Activated CD8-positive, alpha-beta memory T cell treated with anti-CD3 and anti-CD28 coated beads, Interleukin-2, amount 50 U/mL, for 4 hours (primary cell): ENCODE results near the gene OR8G1.
"Not testable (repeated sequence)": the region's sequence is repeated elsewhere in the genome, so short reads cannot be mapped to it uniquely, and the experiment has no call there.

Experiments
- DNase-seq: peaks from one replicate; pipeline ENCODE4 v3.0.0-alpha.2; 2020

Gene OR8G1

GRCh38 chr11:124240621-124241397 is at the start of gene OR8G1:
TSS of gene OR8G1 (plus strand) at chr11:124241095. CDS start at chr11:124249676, 8,581 bp downstream.
- no peak for DNase-seq

DNA sequence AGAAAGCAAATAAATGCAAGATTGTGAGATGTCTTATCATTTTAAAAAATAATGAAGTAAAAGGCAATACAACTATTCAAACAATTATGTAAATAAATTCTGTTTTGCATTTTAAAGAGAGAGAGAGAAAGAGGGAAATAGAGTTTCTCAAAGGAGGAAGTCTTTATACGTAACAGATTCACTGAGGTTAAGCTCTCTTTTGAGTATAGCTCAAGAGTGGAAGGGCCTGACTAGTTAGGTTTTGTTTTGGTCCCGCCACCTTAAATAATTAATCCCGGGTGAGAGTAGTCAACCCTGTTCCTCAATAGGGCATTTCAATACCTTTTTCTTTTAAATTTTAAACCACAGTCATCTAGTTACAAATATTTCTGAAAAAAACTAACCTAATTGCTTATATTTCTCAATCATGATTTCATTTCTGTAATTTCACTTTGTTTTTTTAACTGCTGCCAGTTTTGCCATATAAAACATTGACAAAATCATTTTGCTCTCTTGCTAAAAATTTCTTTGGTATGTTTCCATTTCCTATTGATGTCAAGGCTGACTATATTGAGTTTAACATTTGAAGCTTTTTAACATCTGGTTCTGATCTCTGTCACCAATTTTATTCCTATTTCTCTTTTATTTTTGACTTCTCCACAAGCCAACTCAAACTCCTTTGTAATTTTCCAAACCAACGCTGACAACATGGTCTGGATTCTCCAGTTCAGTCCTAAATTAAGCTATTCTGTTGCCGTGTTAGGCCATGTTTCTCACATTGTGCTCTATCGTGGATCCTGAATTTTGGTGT is 47.5 kb upstream of the OR8G1 start:
- no peak for DNase-seq

DNA sequence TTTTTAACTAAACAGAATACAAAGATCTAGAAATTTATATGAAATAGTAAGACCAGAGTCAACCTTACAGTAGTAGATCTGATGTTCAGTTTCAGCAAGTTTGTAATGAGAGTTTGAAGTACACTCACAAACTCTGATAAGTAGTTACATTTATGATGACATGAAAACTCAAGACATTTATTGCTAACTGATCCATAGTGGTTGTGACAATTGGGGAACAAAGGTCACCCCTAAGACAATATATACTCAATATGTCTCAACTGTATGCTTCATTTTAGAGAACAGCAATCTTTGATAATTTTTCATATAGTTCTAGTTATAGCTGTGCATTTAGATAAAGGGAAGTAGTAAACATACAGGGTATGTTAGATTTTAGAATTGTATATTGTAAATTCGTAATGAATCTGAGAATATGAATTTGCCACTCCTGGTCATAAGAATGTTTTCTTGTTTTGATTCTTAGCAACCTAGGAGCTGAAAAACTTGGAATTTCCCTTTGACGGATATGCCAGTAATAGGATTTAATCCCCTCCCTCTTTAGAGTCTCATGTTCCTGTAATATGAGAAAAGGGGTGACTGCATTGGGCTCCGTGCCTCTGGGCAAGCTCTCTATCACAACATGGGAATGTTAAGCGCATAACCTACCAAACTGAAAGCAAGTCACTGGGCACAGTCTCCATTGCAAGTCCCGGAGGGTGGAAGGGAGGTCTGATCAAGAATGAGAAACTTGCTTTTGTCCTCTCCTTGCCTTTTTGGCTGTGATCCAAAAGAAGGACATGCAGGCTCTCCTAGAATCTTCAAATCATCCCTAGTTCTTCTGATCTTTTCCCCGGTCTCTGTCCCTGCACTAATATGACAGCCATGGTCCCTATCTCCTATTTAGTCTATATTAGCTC is 46.4 kb upstream of the OR8G1 start:
- no peak for DNase-seq

DNA sequence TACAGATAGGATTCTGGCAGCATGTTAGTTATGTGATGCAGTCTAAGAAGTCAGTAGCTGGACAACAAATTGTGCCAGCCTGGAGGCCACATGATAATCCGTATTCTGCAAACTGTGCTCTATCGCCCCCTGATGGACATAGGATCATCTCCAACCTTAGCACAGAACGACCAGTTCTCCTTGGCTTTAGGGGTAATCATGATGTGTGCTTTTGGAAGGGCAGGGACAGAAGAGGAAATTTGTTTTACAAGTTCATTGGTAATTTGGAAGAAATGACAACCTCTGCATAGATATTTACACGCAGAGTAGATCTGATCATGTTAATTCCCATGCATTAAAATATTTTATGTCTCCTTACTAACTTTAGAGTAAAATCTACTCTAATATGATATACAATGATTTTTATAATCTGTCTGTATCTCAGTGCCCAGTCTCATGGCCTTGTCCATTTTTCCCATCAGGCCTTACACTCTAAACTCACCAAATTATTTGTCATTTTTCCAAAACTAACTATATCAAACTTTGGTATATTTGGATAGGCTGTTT is 45.6 kb upstream of the OR8G1 start:
- DNase-seq, result no peak

- no peak for DNase-seq
These were observed 42.9 kb upstream of the OR8G1 start for GRCh38 chr11:124197999-124198398.

- no peak for DNase-seq
These were observed 42.0 kb upstream of the OR8G1 start for GRCh38 chr11:124198897-124199296.

GRCh38 chr11:124199702-124200101 is 41.2 kb upstream of the OR8G1 start:
- DNase-seq, result no peak

- DNase-seq, result no peak
These were observed 40.2 kb upstream of the OR8G1 start for GRCh38 chr11:124200671-124201070.

DNA sequence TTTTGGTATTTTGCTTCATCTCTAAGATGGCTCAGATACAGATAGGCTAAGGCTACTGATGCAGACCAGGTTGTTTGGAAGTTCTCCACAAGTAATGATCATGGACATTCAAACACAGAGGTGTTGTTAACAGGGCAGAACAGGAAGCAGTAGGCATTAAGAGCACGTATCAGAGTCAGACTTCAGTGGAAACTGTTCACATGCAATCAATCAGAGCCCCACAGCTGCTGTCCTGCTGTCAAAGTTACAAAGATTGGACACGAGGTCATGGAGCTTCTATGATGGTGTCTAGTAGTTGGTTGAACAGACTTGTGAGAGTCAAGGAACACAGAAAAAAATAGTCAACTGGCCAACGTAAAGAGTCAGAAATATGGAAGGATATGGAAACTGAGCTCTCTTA is 37.9 kb upstream of the OR8G1 start:
- DNase-seq, result no peak

DNA sequence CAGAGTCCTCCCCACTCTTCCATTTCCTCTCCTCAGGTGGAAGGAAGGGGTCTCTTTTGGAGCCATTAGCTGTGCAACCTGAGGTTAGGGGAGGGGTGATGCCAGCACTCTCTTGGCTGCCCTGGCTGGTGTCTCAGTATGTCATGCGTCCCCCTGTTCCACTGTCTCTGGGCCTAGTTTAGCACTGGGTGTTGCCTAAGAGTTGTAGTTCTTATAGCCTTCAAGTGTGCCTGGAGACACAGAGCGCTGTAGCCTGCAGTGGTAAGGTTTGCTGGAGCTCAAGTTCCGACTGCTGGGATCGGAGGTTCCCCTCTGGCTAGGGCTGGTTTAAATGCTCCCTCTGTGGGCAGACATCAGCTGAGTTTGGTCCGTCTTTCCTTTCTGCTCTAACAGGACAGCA is 36.9 kb upstream of the OR8G1 start:
- no peak for DNase-seq

DNA sequence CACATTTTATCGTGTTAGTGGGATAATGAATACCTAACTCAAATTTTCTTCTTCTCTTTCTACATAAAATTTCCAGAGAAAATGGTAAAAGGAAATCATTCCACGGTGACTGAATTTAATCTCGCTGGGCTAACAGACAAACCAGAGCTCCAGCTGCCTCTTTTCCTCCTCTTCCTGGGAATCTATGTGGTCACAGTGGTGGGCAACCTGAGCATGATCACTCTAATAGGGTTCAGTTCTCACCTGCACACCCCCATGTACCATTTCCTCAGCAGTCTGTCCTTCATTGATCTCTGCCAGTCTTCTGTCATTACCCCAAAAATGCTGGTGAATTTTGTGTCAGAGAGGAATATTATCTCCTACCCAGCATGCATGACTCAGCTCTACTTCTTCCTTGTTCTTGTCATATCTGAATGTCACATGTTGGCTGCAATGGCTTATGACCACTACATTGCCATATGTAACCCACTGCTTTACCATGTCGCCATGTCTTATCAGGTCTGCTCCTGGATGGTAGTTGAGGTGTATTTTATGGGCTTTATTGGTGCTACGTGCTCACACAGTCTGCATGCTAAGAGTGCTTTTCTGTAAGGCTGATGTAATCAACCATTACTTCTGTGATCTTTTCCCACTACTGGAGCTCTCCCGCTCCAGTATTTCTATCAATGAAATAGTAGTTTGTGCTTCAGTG is 33.6 kb upstream of the OR8G1 start:
- DNase-seq, result no peak

DNA sequence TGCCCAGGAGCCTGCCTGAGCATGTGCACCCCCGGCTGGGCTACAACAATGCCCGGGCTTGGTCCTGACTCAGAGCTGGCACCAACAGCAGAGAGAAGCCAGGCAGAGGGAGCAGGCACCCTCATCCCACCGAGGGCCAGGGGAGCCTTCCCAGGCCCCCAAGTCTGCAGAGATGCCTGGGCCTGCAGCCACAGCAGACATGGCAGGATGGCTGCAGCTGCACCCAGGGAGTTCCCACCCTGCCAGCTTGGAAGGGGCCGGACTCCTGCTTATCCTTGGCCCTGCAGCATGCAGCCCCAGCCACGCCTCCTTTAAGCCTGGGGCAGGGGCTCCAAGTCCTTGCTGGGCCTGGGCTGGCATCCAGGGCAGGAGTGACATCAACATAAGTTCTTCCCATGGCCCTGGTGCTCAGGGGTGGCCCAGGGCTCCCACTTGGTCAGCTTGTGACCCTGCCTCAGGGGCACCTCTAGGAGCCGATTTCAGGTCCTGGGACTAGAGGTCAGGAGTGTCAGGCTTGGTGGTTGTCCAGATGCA is 31.0 kb upstream of the OR8G1 start:
- DNase-seq, result no peak

DNA sequence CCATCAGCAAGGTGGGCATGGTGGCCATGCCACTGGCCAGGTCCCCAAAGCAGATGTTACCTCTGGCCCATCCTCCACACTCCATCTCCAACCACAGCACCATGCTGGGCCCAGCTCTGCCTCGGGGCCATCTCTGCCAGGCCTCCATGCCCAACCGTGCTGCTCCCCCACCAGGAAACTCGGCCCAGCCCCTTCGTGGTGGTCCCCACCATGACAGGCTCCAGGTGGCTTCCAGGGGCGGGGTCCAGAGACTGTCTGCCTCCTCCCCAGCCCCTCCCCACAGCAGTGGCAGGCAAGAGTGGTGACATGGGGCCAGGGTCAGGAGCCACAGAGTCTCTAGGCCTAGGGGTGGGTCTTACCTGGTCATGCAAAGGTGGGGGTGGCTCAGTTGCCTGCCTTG is 30.5 kb upstream of the OR8G1 start:
- DNase-seq, result no peak

DNA sequence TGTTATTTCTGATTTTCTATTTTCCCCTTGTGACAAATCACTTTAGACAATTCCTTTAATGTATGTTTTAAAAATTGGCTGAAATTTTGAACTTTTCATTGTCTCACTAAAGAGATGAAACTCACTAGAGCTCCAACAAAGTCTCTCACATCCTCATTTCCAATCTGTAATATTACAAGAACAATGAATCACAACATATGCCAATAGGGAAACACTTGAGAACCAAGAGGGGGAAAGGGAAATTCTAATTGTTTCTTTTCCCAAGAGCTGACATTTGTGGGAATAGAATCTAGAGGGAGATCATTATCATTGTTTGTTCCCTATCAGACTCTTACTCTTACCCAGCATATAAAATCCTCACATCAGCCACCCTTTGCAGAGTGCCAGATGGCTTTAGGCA is 29.6 kb upstream of the OR8G1 start:
- DNase-seq, result no peak

DNA sequence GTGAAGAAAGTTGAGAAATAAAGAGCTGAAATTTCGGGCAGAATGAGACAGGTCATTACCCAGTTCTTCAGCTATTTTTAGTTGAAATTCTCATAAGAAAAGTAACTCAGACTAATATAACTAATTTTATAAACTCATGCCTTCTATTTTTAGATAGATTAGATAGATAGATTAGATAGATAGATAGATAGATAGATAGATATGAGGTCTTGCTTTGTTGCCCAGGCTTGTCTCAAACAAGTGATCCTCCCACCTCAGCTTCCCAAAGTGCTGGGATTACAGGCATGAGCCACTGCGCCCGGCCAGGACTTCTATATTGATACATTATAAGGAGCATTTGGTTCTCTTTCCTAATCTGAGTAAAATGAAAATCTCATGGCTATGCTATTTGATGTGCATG is 26.9 kb upstream of the OR8G1 start:
- no peak for DNase-seq

DNA sequence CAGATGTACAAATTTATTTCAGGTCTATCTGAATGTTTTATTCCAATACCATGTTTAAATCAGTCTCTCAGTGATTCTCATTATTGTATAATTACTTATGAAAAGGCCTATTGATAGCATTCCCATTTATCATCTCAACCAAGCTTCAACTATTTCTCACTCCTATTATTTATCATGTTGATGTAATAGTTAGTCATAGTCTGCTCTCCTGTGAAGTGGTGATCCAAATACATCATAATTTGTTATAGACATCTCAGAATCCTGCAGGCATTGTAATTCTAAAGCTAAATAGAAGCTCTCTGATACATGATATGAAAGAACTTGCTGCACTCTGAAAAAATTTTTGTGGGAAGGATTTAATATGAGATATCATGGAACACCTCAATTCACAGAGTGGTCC is 21.8 kb upstream of the OR8G1 start:
- DNase-seq, result no peak

- DNase-seq, result no peak
These were observed 18.5 kb upstream of the OR8G1 start for GRCh38 chr11:124222407-124222806.

GRCh38 chr11:124224618-124225423 is 16.1 kb upstream of the OR8G1 start:
- DNase-seq, result not testable (repeated sequence)

DNA sequence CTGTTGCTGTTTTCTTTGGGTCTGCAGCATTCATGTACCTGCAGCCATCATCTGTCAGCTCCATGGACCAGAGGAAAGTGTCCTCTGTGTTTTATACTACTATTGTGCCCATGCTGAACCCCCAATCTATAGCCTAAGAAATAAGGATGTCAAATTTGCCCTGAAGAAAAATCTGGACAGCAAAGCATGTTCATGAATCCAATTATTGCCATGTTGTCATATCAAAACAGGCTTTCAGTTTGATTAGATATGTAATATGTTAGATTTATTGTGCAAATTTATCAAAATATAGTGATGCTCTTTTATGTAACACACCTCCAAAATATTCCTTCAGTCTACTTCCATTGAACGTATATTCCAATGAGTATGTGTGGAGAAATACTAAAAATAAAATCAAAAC is 15.4 kb upstream of the OR8G1 start:
- no peak for DNase-seq

DNA sequence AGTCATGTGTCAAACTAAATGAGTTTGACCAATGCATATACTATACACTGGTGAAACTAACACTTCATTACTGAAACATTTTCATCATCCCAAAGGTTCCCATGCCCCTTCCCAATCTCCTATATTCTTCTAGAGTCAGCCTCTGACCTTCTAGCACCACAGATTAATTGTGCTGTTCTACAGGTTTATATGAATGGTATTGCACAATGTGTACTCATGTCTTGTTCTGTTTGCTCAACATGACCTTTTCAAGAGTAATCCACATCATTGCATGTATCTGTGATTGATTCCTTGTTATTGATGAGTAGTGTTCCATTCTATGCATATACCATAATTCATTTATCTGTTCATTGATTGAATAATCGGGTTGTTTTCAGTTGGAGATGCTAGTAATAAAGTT is 7.5 kb upstream of the OR8G1 start:
- DNase-seq, result no peak

- DNase-seq, result no peak
These were observed 2.4 kb upstream of the OR8G1 start for GRCh38 chr11:124238512-124238911.
